22Rv1 (cell line): ENCODE measurements around the gene GSTCD.

Source experiments
- ZFX ChIP-seq: fragments of 450-650 bp; IDR thresholded peaks from 2 replicates; pipeline ENCODE4 v1.6.1; 2017; ENCODE audit warnings: antibody characterized with exemption, borderline replicate concordance
- TF ChIP-seq, protein P1 (sequence below): fragments of 450-650 bp; IDR thresholded peaks from 2 replicates; pipeline ENCODE4 v1.5.1; 2017; ENCODE audit warnings: mild to moderate bottlenecking

DNA sequence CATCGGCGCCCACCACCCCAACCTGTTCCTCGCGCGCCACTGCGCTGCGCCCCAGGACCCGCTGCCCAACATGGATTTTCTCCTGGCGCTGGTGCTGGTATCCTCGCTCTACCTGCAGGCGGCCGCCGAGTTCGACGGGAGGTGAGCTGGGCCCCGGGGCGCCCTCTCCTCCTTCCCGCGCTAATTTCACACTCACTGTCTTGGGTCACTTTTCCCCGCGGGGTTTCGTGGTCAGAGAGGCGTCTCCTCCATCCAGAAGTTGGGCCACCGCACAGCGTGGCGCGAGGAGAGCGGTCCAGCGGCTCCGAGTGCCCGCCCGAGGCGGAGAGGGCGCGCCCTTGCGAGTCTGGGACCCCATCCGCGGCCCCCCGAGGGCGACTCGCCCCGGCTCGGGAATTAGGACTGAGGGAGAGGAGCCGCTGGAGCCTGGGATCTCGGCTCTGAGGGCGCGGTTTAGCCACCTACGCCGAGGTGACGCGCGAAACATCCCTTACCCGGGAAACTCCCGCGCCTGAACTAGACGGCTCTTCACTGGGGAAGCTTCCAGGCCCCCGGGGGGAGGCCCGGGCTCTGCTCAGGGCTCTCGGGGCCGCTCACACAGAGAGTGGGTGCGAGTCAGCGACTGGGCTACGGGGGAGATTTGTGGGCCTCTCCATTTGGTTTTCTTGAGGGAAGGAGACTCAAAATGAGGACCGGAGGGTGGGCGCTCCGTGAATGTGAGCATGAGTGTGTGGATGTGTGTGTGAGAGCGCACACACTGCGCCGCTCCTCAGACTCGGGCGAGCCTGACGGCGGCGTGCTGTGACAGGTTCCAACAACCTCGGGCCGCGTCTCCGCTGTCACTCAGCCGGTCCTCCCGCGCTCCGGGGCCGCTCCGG, 187.2 kb downstream of the GSTCD start:
- TF ChIP-seq, protein P1, sequence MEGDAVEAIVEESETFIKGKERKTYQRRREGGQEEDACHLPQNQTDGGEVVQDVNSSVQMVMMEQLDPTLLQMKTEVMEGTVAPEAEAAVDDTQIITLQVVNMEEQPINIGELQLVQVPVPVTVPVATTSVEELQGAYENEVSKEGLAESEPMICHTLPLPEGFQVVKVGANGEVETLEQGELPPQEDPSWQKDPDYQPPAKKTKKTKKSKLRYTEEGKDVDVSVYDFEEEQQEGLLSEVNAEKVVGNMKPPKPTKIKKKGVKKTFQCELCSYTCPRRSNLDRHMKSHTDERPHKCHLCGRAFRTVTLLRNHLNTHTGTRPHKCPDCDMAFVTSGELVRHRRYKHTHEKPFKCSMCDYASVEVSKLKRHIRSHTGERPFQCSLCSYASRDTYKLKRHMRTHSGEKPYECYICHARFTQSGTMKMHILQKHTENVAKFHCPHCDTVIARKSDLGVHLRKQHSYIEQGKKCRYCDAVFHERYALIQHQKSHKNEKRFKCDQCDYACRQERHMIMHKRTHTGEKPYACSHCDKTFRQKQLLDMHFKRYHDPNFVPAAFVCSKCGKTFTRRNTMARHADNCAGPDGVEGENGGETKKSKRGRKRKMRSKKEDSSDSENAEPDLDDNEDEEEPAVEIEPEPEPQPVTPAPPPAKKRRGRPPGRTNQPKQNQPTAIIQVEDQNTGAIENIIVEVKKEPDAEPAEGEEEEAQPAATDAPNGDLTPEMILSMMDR = peak; percentile 35; the same call in 1 of the 2 replicates
- no peak for TF ChIP-seq ZFX
